Stomach smooth muscle (tissue), 2 donors: ENCODE results near the gene ASTN2.

ENCODE experiments used
- H3K27ac ChIP-seq: one replicate; pipeline ENCODE4 v1.7.0; 2013; ENCODE audit warnings: mild to moderate bottlenecking, low read length, inconsistent platforms
- H3K27me3 ChIP-seq, 2 donors: one replicate each; pipeline ENCODE4 v1.7.0; 2013; ENCODE audit warnings: low read length in 2 of 2; ENCODE audit not compliant: insufficient read depth in 2 of 2, control insufficient read depth in 1 of 2
- H3K36me3 ChIP-seq, 2 donors: one replicate each; pipeline ENCODE4 v1.7.0; 2013; ENCODE audit warnings: low read length in 2 of 2; ENCODE audit not compliant: control insufficient read depth in 2 of 2, insufficient read depth in 2 of 2
- H3K4me1 ChIP-seq: one replicate; pipeline ENCODE4 v1.7.0; 2013; ENCODE audit warnings: low read length; ENCODE audit not compliant: control insufficient read depth, insufficient read depth
- H3K4me3 ChIP-seq, 2 donors: one replicate each; pipeline ENCODE4 v1.7.0; 2013; ENCODE audit warnings: low read length in 2 of 2
- H3K9ac ChIP-seq, 2 donors: one replicate each; pipeline ENCODE4 v1.7.0; 2013; ENCODE audit warnings: low read length in 2 of 2, mild to moderate bottlenecking in 1 of 2
- H3K9me3 ChIP-seq, 2 donors: one replicate each; pipeline ENCODE4 v1.7.0; 2013; ENCODE audit warnings: low read length in 2 of 2; ENCODE audit not compliant: control insufficient read depth in 2 of 2
- donor health status: healthy.
- donor health status: Pancreatic carcinoma.

ASTN2 gene

GRCh38 chr9:116966199-116966598 lies 448.7 kb downstream of the ASTN2 start:
- no peak overlapping the region for H3K27ac ChIP-seq
- peaks cover 0 to 2% of the 10 kb centered on the region in 2 donors for H3K9me3 ChIP-seq
- H3K9ac ChIP-seq = no peak overlapping the region
- H3K4me3 ChIP-seq = no peak overlapping the region
- peaks cover 0 to 6% of the 10 kb centered on the region in 2 donors for H3K27me3 ChIP-seq
- H3K36me3 ChIP-seq = no peaks in the 10 kb centered on the region
- no peaks in the 10 kb centered on the region for H3K4me1 ChIP-seq

GRCh38 chr9:116964258-116964657 lies 450.6 kb downstream of the ASTN2 start:
- peaks cover 0 to 2% of the 10 kb centered on the region in 2 donors for H3K9me3 ChIP-seq
- peaks cover 0 to 6% of the 10 kb centered on the region in 2 donors for H3K27me3 ChIP-seq
- H3K9ac ChIP-seq = no peak overlapping the region
- H3K36me3 ChIP-seq = no peaks in the 10 kb centered on the region
- no peak overlapping the region for H3K27ac ChIP-seq
- no peaks in the 10 kb centered on the region for H3K4me1 ChIP-seq
- no peak overlapping the region for H3K4me3 ChIP-seq

GRCh38 chr9:116959809-116960208 lies 455.0 kb downstream of the ASTN2 start:
- H3K4me1 ChIP-seq = no peaks in the 10 kb centered on the region
- H3K4me3 ChIP-seq = no peak overlapping the region
- H3K9ac ChIP-seq = no peak overlapping the region
- peaks cover 0 to 6% of the 10 kb centered on the region in 2 donors for H3K27me3 ChIP-seq
- H3K27ac ChIP-seq = no peak overlapping the region
- H3K36me3 ChIP-seq = no peaks in the 10 kb centered on the region
- peaks cover 0 to 2% of the 10 kb centered on the region in 2 donors for H3K9me3 ChIP-seq

- Histone ChIP-seq H3K4me3 (no peak overlapping the region), H3K4me1 (no peaks in the 10 kb centered on the region), H3K9ac (no peak overlapping the region), H3K27ac (no peak overlapping the region), H3K36me3 (no peaks in the 10 kb centered on the region), H3K27me3 (peaks cover 0 to 4% of the 10 kb centered on the region in 2 donors), H3K9me3 (peaks cover 0 to 2% of the 10 kb centered on the region in 2 donors)
These were observed 456.0 kb downstream of the ASTN2 start for GRCh38 chr9:116958881-116959280.

GRCh38 chr9:116954731-116955130 lies 460.1 kb downstream of the ASTN2 start:
- Histone ChIP-seq H3K4me1 (no peaks in the 10 kb centered on the region), H3K9me3 (peaks cover 0 to 3% of the 10 kb centered on the region in 2 donors), H3K27ac (no peak overlapping the region), H3K27me3 (no peaks in the 10 kb centered on the region), H3K4me3 (no peak overlapping the region), H3K9ac (no peak overlapping the region), H3K36me3 (no peaks in the 10 kb centered on the region)

GRCh38 chr9:116953271-116953670 lies 461.6 kb downstream of the ASTN2 start:
- no peaks in the 10 kb centered on the region for H3K27me3 ChIP-seq
- H3K4me1 ChIP-seq = no peaks in the 10 kb centered on the region
- H3K9ac ChIP-seq = no peak overlapping the region
- H3K9me3 ChIP-seq = peaks cover 0 to 3% of the 10 kb centered on the region in 2 donors
- no peak overlapping the region for H3K27ac ChIP-seq
- H3K4me3 ChIP-seq = no peak overlapping the region
- no peaks in the 10 kb centered on the region for H3K36me3 ChIP-seq

- Histone ChIP-seq H3K4me3 (no peak overlapping the region), H3K9me3 (peaks cover 0 to 3% of the 10 kb centered on the region in 2 donors)
These were observed 462.4 kb downstream of the ASTN2 start for GRCh38 chr9:116952436-116952810.

GRCh38 chr9:116951588-116952435 lies 463.0 kb downstream of the ASTN2 start:
- no peaks in the 10 kb centered on the region for H3K4me1 ChIP-seq
- H3K27me3 ChIP-seq = no peaks in the 10 kb centered on the region
- H3K9ac ChIP-seq = no peak overlapping the region
- H3K36me3 ChIP-seq = no peaks in the 10 kb centered on the region
- H3K4me3 ChIP-seq = no peak overlapping the region
- H3K9me3 ChIP-seq = peaks cover 0 to 3% of the 10 kb centered on the region in 2 donors
- H3K27ac ChIP-seq = no peak overlapping the region

More at GRCh38 chr9:116952436-116952810, 462.4 kb downstream of the ASTN2 start:
- Histone ChIP-seq H3K27ac (no peak overlapping the region), H3K27me3 (no peaks in the 10 kb centered on the region), H3K36me3 (no peaks in the 10 kb centered on the region), H3K9ac (no peak overlapping the region), H3K4me1 (no peaks in the 10 kb centered on the region)

- H3K4me3 ChIP-seq = no peak overlapping the region
- no peak overlapping the region for H3K9ac ChIP-seq
- no peaks in the 10 kb centered on the region for H3K4me1 ChIP-seq
- no peak overlapping the region for H3K27ac ChIP-seq
- H3K27me3 ChIP-seq = no peaks in the 10 kb centered on the region
- no peaks in the 10 kb centered on the region for H3K36me3 ChIP-seq
- peaks cover 0 to 5% of the 10 kb centered on the region in 2 donors for H3K9me3 ChIP-seq
These were observed 469.0 kb downstream of the ASTN2 start for GRCh38 chr9:116945817-116946216.

GRCh38 chr9:116944714-116945534 lies 469.9 kb downstream of the ASTN2 start:
- Histone ChIP-seq H3K4me3 (no peak overlapping the region), H3K9me3 (peaks cover 0 to 2% of the 10 kb centered on the region in 2 donors)

More at GRCh38 chr9:116944714-116945534, 469.9 kb downstream of the ASTN2 start:
- Histone ChIP-seq H3K9ac (no peak overlapping the region), H3K27me3 (no peaks in the 10 kb centered on the region), H3K27ac (no peak overlapping the region), H3K36me3 (no peaks in the 10 kb centered on the region), H3K4me1 (no peaks in the 10 kb centered on the region)
